ENCODE results near the gene GAL3ST2. TPM values are rescaled to one million over a fixed set of nuclear protein-coding genes. Genes with fewer than 3 reads are reported as not detected.
A peak's percentile ranks its signal among the peaks of the same experiment; 100 is the strongest.
"Not testable (repeated sequence)": the region's sequence is repeated elsewhere in the genome, so short reads cannot be mapped to it uniquely, and the experiment has no call there.

Gene GAL3ST2
- total RNA-seq, 1 donor from 2014 or later, result not detected

DNA sequence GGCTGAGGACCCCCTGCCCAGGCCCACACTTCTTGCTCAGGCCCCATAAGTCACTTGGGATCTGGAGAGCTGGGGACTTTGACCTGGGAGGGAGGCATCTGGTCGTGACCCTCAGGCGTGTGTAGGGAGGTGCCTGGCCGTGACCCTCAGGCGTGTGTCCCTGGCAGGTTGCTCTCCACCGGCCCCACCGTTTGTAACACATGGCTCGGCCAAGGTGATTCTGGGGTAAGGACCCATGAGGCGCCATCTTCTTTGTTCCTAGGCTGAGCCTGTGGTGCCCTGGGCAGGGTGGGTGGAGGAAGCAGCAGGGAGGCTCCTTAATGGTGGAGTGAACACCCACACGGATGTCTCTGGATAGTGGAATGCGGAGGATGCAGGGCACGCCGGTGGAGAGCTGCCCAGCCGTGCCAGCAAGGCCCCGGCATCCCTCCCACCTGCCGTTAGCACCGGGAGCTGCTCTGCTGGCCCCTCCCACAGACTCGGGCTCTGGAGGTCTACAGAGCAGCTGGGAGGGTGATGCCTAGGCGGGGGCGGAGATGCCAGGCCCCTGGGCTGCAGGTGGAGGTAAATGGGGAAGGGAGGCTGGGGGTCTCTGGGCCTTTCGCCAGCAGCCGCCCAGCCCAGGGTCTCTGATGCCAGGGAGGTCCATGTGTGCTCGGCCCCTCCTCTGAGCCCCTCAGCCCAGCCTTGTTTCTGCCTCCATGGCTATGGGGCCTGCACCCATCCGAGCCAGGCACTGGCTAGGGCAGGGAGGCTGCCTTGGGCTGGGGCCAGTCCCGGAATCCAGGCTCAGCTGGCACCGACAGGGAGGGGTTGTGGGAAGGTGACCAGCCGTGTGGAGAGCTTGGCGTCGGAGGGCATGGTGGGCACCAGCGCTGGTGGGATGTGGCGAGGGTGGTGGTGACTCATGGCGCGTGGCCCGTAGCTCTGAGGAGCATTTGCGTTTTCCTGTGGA, 1.1 kb upstream of the GAL3ST2 start:
- Mint-ChIP-seq H3K36me3 (ENCODE audit: low read depth, unreplicated experiment) (peaks cover 3% of the 10 kb centered on the region), H3K4me3 (ENCODE audit: unreplicated experiment) (no peak overlapping the region), H3K9me3 (ENCODE audit: unreplicated experiment) (no peaks in the 10 kb centered on the region), H3K27ac (ENCODE audit: unreplicated experiment) (no peak overlapping the region), H3K4me1 (ENCODE audit: unreplicated experiment) (peaks cover 2% of the 10 kb centered on the region), H3K27me3 (ENCODE audit: unreplicated experiment) (peaks cover 5% of the 10 kb centered on the region)
- peak; percentile 2 for DNase-seq (ENCODE audit: low spot score)
- no peak for TF ChIP-seq CTCF (IDR thresholded peaks at IDR 0.05; ENCODE audit: unreplicated experiment)

DNA sequence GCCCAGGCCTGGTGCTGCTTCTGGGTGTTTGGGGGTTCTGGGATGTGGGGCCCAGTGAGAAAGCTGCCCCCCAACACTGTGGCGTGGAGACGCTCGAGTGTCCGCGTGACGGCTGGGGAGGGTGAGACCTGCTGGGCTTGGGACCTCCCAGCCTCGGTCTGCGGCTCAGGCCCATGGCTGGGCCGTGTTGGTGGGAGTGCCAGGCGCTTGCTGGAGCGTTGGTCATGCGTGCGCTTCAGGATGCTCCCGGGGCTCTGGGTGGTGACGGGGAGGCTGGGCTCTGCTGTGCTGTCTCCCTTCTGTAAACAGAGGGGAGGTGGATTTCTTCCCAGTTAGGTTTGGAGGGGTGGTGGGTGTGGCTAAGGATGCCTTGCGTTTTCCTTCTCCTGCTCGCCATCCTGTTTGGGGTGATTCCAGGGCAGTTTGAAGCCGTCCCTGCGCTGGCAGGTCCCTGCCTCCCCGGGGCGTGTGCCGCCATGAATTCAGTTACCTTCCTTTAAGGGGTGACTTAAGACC, 606 bp downstream of the GAL3ST2 start:
- Mint-ChIP-seq H3K4me3 (ENCODE audit: unreplicated experiment) (no peak overlapping the region), H3K36me3 (ENCODE audit: low read depth, unreplicated experiment) (peaks cover 3% of the 10 kb centered on the region), H3K27me3 (ENCODE audit: unreplicated experiment) (peaks cover 5% of the 10 kb centered on the region), H3K27ac (ENCODE audit: unreplicated experiment) (no peak overlapping the region), H3K9me3 (ENCODE audit: unreplicated experiment) (peaks cover 4% of the 10 kb centered on the region), H3K4me1 (ENCODE audit: unreplicated experiment) (no peaks in the 10 kb centered on the region)
- peak; percentile 2 for DNase-seq (ENCODE audit: low spot score)
- no peak for TF ChIP-seq CTCF (IDR thresholded peaks at IDR 0.05; ENCODE audit: unreplicated experiment)

DNA sequence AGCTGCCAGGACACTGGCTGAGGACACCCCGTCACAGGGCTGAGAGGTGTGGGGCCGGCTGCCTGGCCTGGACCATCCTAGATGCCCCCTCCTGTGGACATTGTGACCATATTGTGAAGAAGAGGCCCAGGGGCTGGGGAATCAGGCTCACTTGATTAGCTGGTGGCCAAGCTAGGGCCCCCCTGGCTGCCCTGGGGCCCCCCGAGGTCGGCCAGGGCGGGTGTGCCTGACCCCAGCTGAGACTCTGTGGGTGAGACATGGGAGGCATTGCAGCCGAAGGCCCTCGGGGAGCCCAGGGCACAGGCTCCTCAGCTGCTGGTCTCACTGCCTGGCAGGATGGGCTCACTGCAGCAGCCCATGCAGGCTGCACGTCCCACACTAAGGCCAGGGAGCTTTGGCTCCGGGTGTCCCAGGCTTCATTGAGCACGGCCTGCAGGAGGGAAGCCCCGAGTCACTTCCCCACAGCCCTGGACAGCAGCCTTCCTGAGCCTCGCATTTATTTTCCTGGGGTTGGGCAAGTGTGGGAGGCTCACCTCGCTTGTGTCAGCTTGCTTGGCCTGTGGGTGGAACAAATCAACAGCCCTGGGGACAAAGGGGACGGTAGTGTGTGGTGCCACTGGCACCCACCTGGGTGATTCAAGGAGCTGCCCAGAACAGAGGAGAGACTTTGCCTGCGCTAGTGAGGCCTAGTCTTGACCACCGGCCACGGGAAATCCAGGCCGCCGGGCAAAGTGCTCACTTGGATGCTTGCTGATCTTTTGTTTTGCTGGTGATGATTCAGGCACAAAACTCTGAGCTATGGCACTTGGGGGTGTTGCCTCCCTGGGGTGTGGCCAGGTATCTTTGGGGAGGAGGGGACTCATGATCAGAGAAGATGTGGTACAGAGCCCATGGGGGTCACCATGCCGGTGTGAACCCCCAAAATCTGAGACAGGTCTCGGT, 1.3 kb downstream of the GAL3ST2 start:
- Mint-ChIP-seq H3K4me3 (ENCODE audit: unreplicated experiment) (no peak overlapping the region), H3K9me3 (ENCODE audit: unreplicated experiment) (peaks cover 4% of the 10 kb centered on the region), H3K27me3 (ENCODE audit: unreplicated experiment) (peaks cover 5% of the 10 kb centered on the region), H3K36me3 (ENCODE audit: low read depth, unreplicated experiment) (peaks cover 3% of the 10 kb centered on the region), H3K27ac (ENCODE audit: unreplicated experiment) (no peak overlapping the region), H3K4me1 (ENCODE audit: unreplicated experiment) (no peaks in the 10 kb centered on the region)
- DNase-seq (ENCODE audit: low spot score), result peak; percentile 5
- TF ChIP-seq CTCF (IDR thresholded peaks at IDR 0.05; ENCODE audit: unreplicated experiment), result no peak

- DNase-seq (ENCODE audit: low spot score), result no peak
- H3K27ac Mint-ChIP-seq (ENCODE audit: unreplicated experiment), result no peak overlapping the region
Measured at GRCh38 chr2:241780939-241781569, 4.4 kb downstream of the GAL3ST2 start.

GRCh38 chr2:241782053-241782452, 5.4 kb downstream of the GAL3ST2 start:
- not testable (repeated sequence) for DNase-seq (ENCODE audit: low spot score); H3K36me3 Mint-ChIP-seq (ENCODE audit: low read depth, unreplicated experiment); H3K9me3 Mint-ChIP-seq (ENCODE audit: unreplicated experiment); H3K27me3 Mint-ChIP-seq (ENCODE audit: unreplicated experiment); H3K27ac Mint-ChIP-seq (ENCODE audit: unreplicated experiment); H3K4me1 Mint-ChIP-seq (ENCODE audit: unreplicated experiment); H3K4me3 Mint-ChIP-seq (ENCODE audit: unreplicated experiment)

More at GRCh38 chr2:241780939-241781569, 4.4 kb downstream of the GAL3ST2 start:
- Mint-ChIP-seq H3K4me3 (ENCODE audit: unreplicated experiment) (no peak overlapping the region), H3K4me1 (ENCODE audit: unreplicated experiment) (no peaks in the 10 kb centered on the region), H3K27me3 (ENCODE audit: unreplicated experiment) (peaks cover 5% of the 10 kb centered on the region), H3K36me3 (ENCODE audit: low read depth, unreplicated experiment) (peaks cover 5% of the 10 kb centered on the region), H3K9me3 (ENCODE audit: unreplicated experiment) (peaks cover 4% of the 10 kb centered on the region)
- TF ChIP-seq CTCF (IDR thresholded peaks at IDR 0.05; ENCODE audit: unreplicated experiment), result no peak

All from endothelial cell (in vitro differentiated cells).